ENCODE data around the gene CCND1. TPM values are rescaled to one million over a fixed set of nuclear protein-coding genes. Genes with fewer than 3 reads are reported as not detected.

Gene CCND1
- polyA plus RNA-seq, 4 donors: 6.2 to 53.8 (median 15.6) TPM

Other genes with a start within 250 kb of the CCND1 start
- under 1 TPM in 1 of 4 donors, not detected in 3; 0.03 TPM for gene LINC01488, start 159.5 kb upstream of the CCND1 start, polyA plus RNA-seq
- gene LTO1, start 34.2 kb downstream of the CCND1 start, polyA plus RNA-seq: 10 to 100 TPM; 14.6 to 21.1 (median 17.7) TPM
- gene FGF19, start 62.9 kb downstream of the CCND1 start, polyA plus RNA-seq: 1 to 10 TPM in 1 of 4 donors, under 1 TPM in 1, not detected in 2; 0.37 to 1.7 TPM
- under 1 TPM in 2 of 4 donors, not detected in 2; 0.01 to 0.03 TPM for gene FGF4, start 134.2 kb downstream of the CCND1 start, polyA plus RNA-seq
- not detected for gene FGF3, start 178.3 kb downstream of the CCND1 start, polyA plus RNA-seq

All from small intestine (tissue), 4 donors.